Endothelial cell of umbilical vein (primary cell): ENCODE data around the gene PCDH8. TPM values are rescaled to one million over a fixed set of nuclear protein-coding genes. Genes with fewer than 3 reads are reported as not detected.

Experiments
- BruUV-seq: library from RNA; stranded (reverse); fragments of 400-500 nt; replicated peaks from 2 replicates; lab custom pipeline; 2021; lab: Mats Ljungman, UMichigan
- CTCF ChIA-PET: fragments of 300-600, 350-600 bp; sonication (Branson Sonifier 250); formaldehyde crosslinking; loops from one replicate; lab custom pipeline; 2021; ENCODE audit warnings: antibody characterized with exemption, inconsistent platforms; lab: Charles Lee
- POLR2A ChIA-PET: fragments of 300-600, 350-600 bp; sonication (Branson Sonifier 250); formaldehyde crosslinking; loops from one replicate; lab custom pipeline; 2021; ENCODE audit warnings: antibody characterized with exemption, inconsistent platforms; lab: Charles Lee
- DNase-seq: peaks from one replicate; pipeline ENCODE4 v3.0.0-alpha.2; 2011; ENCODE audit warnings: low read depth, low spot score
- FAIRE-seq: peaks from 2 replicates; lab custom pipeline; 2011; peaks lifted over from hg19 to GRCh38; lab: Jason Lieb, UNC
- H2AFZ ChIP-seq: 2 replicates; pipeline ENCODE4 v1.6.0; 2012; ENCODE audit warnings: low read depth, low read length, control low read depth, inconsistent platforms
- H3K27ac ChIP-seq: 2 replicates; pipeline ENCODE4 v1.5.1; 2011; ENCODE audit warnings: low read depth, mild to moderate bottlenecking, control low read depth, low read length, moderate library complexity; ENCODE audit not compliant: insufficient read depth
- H3K27me3 ChIP-seq, 2 experiments: 2 replicates each; pipeline versions ENCODE4 v1.6.0 to v1.6.1; 2011; ENCODE audit warnings: low read length in 2 of 2, mixed read lengths in 1 of 2; ENCODE audit not compliant: control insufficient read depth in 2 of 2, insufficient read depth in 2 of 2
- H3K36me3 ChIP-seq, 2 experiments: 2 replicates in 1 of 2; 3 replicates in 1 of 2; pipeline ENCODE4 v1.5.1; 2011; ENCODE audit warnings: low read length in 2 of 2, mild to moderate bottlenecking in 1 of 2, moderate library complexity in 1 of 2; ENCODE audit not compliant: control insufficient read depth in 2 of 2, insufficient read depth in 2 of 2; ENCODE audit errors: extremely low read depth in 1 of 2
- H3K4me1 ChIP-seq: 3 replicates; pipeline ENCODE4 v1.5.1; 2011; ENCODE audit warnings: mild to moderate bottlenecking, low read length; ENCODE audit not compliant: control insufficient read depth, insufficient read depth; ENCODE audit errors: extremely low read depth
- H3K4me2 ChIP-seq: 2 replicates; pipeline ENCODE4 v1.6.1; 2011; ENCODE audit warnings: low read length, control low read depth, mixed read lengths; ENCODE audit not compliant: insufficient read depth
- H3K4me3 ChIP-seq, 3 experiments: fragments of 200-600 bp in 1 of 3; sonication (generic), shearing (Covaris generic) in 1 of 3; replicated peaks in 1 of 3; 2 replicates each; pipeline ENCODE4 v1.5.1; 2011 to 2016; ENCODE audit warnings: control low read depth in 3 of 3, low read length in 3 of 3, mild to moderate bottlenecking in 2 of 3, inconsistent platforms in 1 of 3, low read depth in 1 of 3, moderate library complexity in 1 of 3; ENCODE audit not compliant: insufficient read depth in 1 of 3
- H3K79me2 ChIP-seq: 2 replicates; pipeline ENCODE4 v1.6.0; 2012; ENCODE audit warnings: low read length, inconsistent platforms; ENCODE audit not compliant: control insufficient read depth, insufficient read depth
- H3K9ac ChIP-seq: replicated peaks from 2 replicates; pipeline ENCODE3; 2011; ENCODE audit warnings: low read length, control low read depth; ENCODE audit not compliant: insufficient read depth; ENCODE audit errors: extremely low read depth
- H3K9me1 ChIP-seq: replicated peaks from 3 replicates; pipeline ENCODE4 v1.6.0; 2011; ENCODE audit warnings: mild to moderate bottlenecking, low read length; ENCODE audit not compliant: control insufficient read depth, insufficient read depth; ENCODE audit errors: extremely low read depth
- H3K9me3 ChIP-seq: replicated peaks from 2 replicates; pipeline ENCODE4 v1.5.1; 2012; ENCODE audit warnings: low read length, inconsistent platforms; ENCODE audit not compliant: control insufficient read depth, insufficient read depth
- H4K20me1 ChIP-seq: replicated peaks from 2 replicates; pipeline ENCODE3; 2011; ENCODE audit warnings: mild to moderate bottlenecking, low read length; ENCODE audit not compliant: control insufficient read depth, insufficient read depth; ENCODE audit errors: extremely low read depth
- CTCF ChIP-seq, 2 donors: IDR thresholded peaks; 1 replicate in 1 of 2; 2 replicates in 1 of 2; pipeline ENCODE4 v1.5.1; 2011; ENCODE audit warnings: low read length in 2 of 2, mild to moderate bottlenecking in 2 of 2, moderate library complexity in 2 of 2, control low read depth in 1 of 2, inconsistent platforms in 1 of 2, low read depth in 1 of 2; ENCODE audit not compliant: insufficient read depth in 1 of 2; ENCODE audit errors: extremely low read depth in 1 of 2
- EZH2 ChIP-seq: IDR thresholded peaks from 2 replicates; pipeline ENCODE4 v1.6.1; 2012; ENCODE audit warnings: borderline replicate concordance, low read depth, mild to moderate bottlenecking, moderate library complexity, low read length, inconsistent platforms; ENCODE audit not compliant: severe bottlenecking
- FOS ChIP-seq: IDR thresholded peaks from 2 replicates; pipeline ENCODE4 v1.6.1; 2011; ENCODE audit warnings: mild to moderate bottlenecking, low read length, moderate library complexity, borderline replicate concordance; ENCODE audit not compliant: insufficient read depth
- GATA2 ChIP-seq: IDR thresholded peaks from 2 replicates; pipeline ENCODE4 v1.7.0; 2011; ENCODE audit warnings: low read depth, mild to moderate bottlenecking, moderate library complexity, mixed read lengths, low read length; ENCODE audit not compliant: insufficient read length, insufficient read depth
- JUN ChIP-seq: IDR thresholded peaks from 2 replicates; pipeline ENCODE4 v1.6.1; 2011; ENCODE audit warnings: borderline replicate concordance, low read depth; ENCODE audit not compliant: insufficient read length, insufficient read depth
- MAX ChIP-seq: IDR thresholded peaks from 2 replicates; pipeline ENCODE4 v1.6.1; 2011; ENCODE audit not compliant: insufficient read depth, insufficient read length
- MYC ChIP-seq: IDR thresholded peaks from one replicate; pipeline ENCODE4 v1.6.1; 2011; ENCODE audit warnings: mild to moderate bottlenecking, low read depth, low read length
- POLR2A ChIP-seq: IDR thresholded peaks from 2 replicates; pipeline ENCODE4 v1.6.1; 2012; ENCODE audit warnings: low read depth, mild to moderate bottlenecking, control low read depth, low read length
- POLR2AphosphoS5 ChIP-seq: IDR thresholded peaks from 2 replicates; pipeline ENCODE4 v1.6.1; 2012; ENCODE audit warnings: low read depth, mild to moderate bottlenecking, control low read depth, low read length, moderate library complexity; ENCODE audit not compliant: insufficient read depth
- dilution Hi-C: fragments of 300-500 bp; cut with MboI; formaldehyde crosslinking; loops from one replicate; pipeline ENCODE4 v1.15.0; 2019; ENCODE audit warnings: low sequenced_read_pairs; ENCODE audit not compliant: extremely low pct_ligation_motif_present
- intact Hi-C: fragments of 100-400 bp; cut with micrococcal nuclease; formaldehyde crosslinking; loops from one replicate; pipeline ENCODE4 v1.10.0; 2022
- polyA plus RNA-seq, 4 experiments: library from polyadenylated mRNA; depleted of rRNA in 3 of 4; stranded (reverse) in 3 of 4; unstranded in 1 of 4; fragments of >200 nt; gene quantifications; 2 replicates each; pipeline versions ENCODE4 v1.2.1 to v1.2.3, GENCODE V29; 2011 to 2012; ENCODE audit warnings: missing spikeins in 1 of 4
- total RNA-seq: library from RNA; stranded (reverse); gene quantifications from 2 replicates; pipeline ENCODE4 v1.2.3, GENCODE V29; 2021

The PCDH8 gene
- total and polyA plus RNA-seq, 2 donors (not counting 3 experiments of a cell fraction or from before 2014, with no cell fraction given), result not detected

GRCh38 chr13:52798770-52799430 lies 49.5 kb downstream of the PCDH8 start:
- intact Hi-C loops, result no loop called here
- no peak for TF ChIP-seq GATA2
- no peak for TF ChIP-seq MAX
- TF ChIP-seq CTCF (IDR thresholded peaks at IDR 0.05; ENCODE audit: extremely low read depth in 1 of 2, insufficient read depth in 1 of 2, low read depth in 1 of 2, low read length in 2 of 2), result no peak
- no peak for TF ChIP-seq EZH2
- no peak for TF ChIP-seq POLR2A
- TF ChIP-seq FOS, result no peak
- TF ChIP-seq JUN, result no peak
- TF ChIP-seq MYC, result no peak
- TF ChIP-seq POLR2AphosphoS5, result no peak
- dilution Hi-C loops, result no loop called here
- H3K9me3 ChIP-seq, result no peaks in the 10 kb centered on the region
- H4K20me1 ChIP-seq, result no peaks in the 10 kb centered on the region
- H3K27me3 ChIP-seq, result no peaks in the 10 kb centered on the region
- FAIRE-seq (no peak), DNase-seq (no peak)
- H3K36me3 ChIP-seq, result no peaks in the 10 kb centered on the region
- no peak overlapping the region for H3K9ac ChIP-seq
- H3K4me1 ChIP-seq, result no peaks in the 10 kb centered on the region
- CTCF ChIA-PET, result no interaction called here
- H3K9me1 ChIP-seq, result no peaks in the 10 kb centered on the region
- POLR2A ChIA-PET, result no interaction called here
- no peak overlapping the region for H3K4me2 ChIP-seq
- H3K27ac ChIP-seq, result no peak overlapping the region
- no peaks in the 10 kb centered on the region for H3K79me2 ChIP-seq
- H2AFZ ChIP-seq, result no peak overlapping the region
- BruUV-seq, result no TSS peak
- H3K4me3 ChIP-seq, result no peak overlapping the region
